Psoas muscle (tissue), 8 donors: ENCODE data around the gene CACUL1. TPM values are rescaled to one million over a fixed set of nuclear protein-coding genes. Genes with fewer than 3 reads are reported as not detected.

Experiments used
- ATAC-seq, 4 donors: fragments of 200-7000 bp; cut with Tn5 transposase; one replicate each; pipeline ENCODE4 v1.9.1; 2020; ENCODE audit warnings: moderate library complexity in 3 of 4, mild to moderate bottlenecking in 2 of 4
- DNase-seq, 2 donors: peaks; one replicate each; pipeline ENCODE4 v3.0.0-alpha.2; 2020
- H3K27ac ChIP-seq: fragments of 200-600 bp; one replicate; pipeline ENCODE4 v1.8.0; 2022
- H3K27me3 ChIP-seq, 3 donors: fragments of 200-600 bp in 1 of 3; one replicate each; pipeline versions ENCODE4 v1.6.1 to v1.8.0; 2013 to 2022; ENCODE audit warnings: low read length in 2 of 3, mild to moderate bottlenecking in 2 of 3, moderate library complexity in 1 of 3; ENCODE audit not compliant: insufficient read depth in 3 of 3
- H3K36me3 ChIP-seq, 2 donors: fragments of 200-600 bp in 1 of 2; one replicate each; pipeline versions ENCODE4 v1.6.1 to v1.8.0; 2013 to 2022; ENCODE audit warnings: low read depth in 1 of 2, mild to moderate bottlenecking in 1 of 2, moderate library complexity in 1 of 2; ENCODE audit not compliant: insufficient read depth in 1 of 2
- H3K4me1 ChIP-seq: fragments of 200-600 bp; one replicate; pipeline ENCODE4 v1.8.0; 2022
- H3K4me3 ChIP-seq: fragments of 200-600 bp; one replicate; pipeline ENCODE4 v1.8.0; 2022; ENCODE audit warnings: mild to moderate bottlenecking
- H3K9me3 ChIP-seq: fragments of 200-600 bp; one replicate; pipeline ENCODE4 v1.8.0; 2022
- WGBS, 3 donors: extraction: QIAGEN DNeasy Blood & Tissue Kit; methylation state at CpG; one replicate each; pipeline versions ENCODE4 v1.1.6 to v1.1.7; 2013; 5-methylcytosine and 5-hydroxymethylcytosine counted together
- intact Hi-C, 2 donors: fragments of 100-400 bp; cut with DNase I; formaldehyde crosslinking; loops; one replicate each; pipeline versions ENCODE4 v1.11.0 to v1.14.2; 2022
- polyA plus RNA-seq, 3 donors: library from polyadenylated mRNA; stranded (reverse); fragments of 200-250 nt; gene quantifications; one replicate each; pipeline ENCODE4 v1.2.3, GENCODE V29; 2013
- total RNA-seq, 4 donors: library from RNA; stranded (reverse); fragmentation: NEBNext Ultra II Directional in 2 of 4; extraction: Animal tissue kit (Norgen Biotek cat#: 25700) in 2 of 4; gene quantifications; one replicate each; pipeline versions ENCODE4 v1.2.1 to v1.2.4, GENCODE V29; 2021 to 2023
- TF ChIP-seq, protein P1 (sequence below): fragments of 200-600 bp; IDR thresholded peaks from one replicate; pipeline ENCODE4 v1.8.0; 2022; ENCODE audit warnings: antibody characterized with exemption
- donor health status: healthy with polysubstance abuse.
- donor health status: DM: no; HTN: no; CAD: no; lungs with moderate emphysema.
- donor health status: Bipolar disorder and iron deficiency.
- donor health status: healthy.
- donor health status: DM: yes; HTN: yes; CAD: no.
- donor health status: DM: no; HTN: no; CAD: no.
- donor health status: DM: no; HTN: no; CAD: no.
- donor health status: DM: yes; HTN: yes; CAD: no.

The CACUL1 gene
- total and polyA plus RNA-seq, 7 donors = 5.9 to 41.0 (median 22.1) TPM

DNA sequence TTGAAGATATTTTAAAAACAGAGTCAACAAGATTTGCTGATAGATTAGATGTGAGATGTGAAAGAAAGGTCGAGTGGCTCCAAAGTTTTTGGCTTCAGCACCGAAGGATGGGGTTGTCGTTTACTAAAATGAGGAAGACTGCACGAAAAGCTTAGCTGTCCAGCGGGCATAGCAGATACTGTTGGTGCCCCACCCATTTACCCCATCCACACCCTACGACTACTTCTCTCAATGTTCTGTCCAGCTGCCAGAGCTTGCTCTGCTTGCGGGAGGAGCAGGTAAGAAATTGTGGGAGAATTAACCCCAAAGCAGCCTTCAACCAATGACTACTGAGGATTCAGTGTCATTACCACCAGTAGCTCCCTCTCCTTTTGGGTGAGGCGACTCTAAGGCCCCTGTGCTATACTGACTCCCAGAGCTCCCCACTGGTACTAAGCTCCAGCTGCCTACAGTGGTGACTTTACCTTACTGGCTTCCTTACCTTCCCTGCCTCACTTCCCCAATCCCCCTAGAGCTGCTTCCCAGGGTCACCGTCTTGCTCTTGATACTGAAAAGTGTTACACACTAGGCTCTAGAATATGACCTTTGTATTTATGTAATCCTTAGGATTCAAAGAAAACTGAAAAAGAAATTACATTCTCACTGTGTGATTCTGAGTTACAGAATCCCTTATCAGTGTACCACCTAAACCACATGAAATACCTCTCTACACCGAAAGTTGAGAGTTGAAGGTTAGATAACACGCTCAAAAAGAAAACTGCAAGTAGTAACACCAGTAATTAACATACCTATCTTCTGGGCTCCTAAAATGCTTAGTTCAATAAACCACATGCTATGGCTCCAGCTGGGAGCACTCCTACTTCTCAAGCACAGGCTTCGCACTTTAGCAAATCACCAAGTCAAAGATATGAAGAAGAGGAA, 22.3 kb downstream of the CACUL1 start:
- peaks cover 90% of the 10 kb centered on the region for H3K4me1 ChIP-seq
- intact Hi-C loops = no loop called here

DNA sequence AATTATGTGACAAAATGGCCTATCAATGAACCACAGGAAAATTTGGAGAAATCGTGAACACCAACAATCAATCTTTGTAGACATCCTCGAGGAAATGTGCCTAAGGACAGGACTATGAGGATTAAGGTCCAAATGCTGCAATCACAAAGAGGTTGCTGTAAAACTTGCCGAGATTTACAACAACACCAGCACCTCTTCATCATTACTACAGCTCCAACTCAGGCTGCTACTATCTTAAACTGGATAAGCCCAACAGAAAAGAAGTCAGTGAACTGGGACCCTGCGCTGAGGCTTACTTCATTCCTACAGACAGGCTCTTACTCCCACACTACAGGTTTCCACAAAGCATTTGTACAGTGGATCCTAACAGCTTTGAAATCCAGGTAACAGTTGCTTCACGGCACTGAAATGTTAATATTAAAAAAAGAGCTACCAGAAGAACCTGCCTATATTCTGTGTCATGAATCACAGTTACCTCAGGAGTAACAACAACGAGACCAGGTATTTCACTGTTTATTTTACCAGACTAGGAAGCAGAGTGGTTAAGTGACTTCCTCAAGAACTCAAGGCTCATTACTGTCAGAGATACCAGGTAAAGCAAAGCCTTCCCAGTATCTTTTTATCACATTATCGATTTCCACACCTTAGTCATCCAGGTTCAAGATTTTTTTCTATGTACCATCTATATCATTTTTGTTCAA, 23.9 kb downstream of the CACUL1 start:
- Histone ChIP-seq H3K27ac (peak overlapping the region; percentile 78), H3K36me3 (no peaks in the 10 kb centered on the region), H3K4me1 (peaks cover 91% of the 10 kb centered on the region), H3K27me3 (no peaks in the 10 kb centered on the region), H3K4me3 (no peak overlapping the region), H3K9me3 (no peaks in the 10 kb centered on the region)
- TF ChIP-seq, protein P1, sequence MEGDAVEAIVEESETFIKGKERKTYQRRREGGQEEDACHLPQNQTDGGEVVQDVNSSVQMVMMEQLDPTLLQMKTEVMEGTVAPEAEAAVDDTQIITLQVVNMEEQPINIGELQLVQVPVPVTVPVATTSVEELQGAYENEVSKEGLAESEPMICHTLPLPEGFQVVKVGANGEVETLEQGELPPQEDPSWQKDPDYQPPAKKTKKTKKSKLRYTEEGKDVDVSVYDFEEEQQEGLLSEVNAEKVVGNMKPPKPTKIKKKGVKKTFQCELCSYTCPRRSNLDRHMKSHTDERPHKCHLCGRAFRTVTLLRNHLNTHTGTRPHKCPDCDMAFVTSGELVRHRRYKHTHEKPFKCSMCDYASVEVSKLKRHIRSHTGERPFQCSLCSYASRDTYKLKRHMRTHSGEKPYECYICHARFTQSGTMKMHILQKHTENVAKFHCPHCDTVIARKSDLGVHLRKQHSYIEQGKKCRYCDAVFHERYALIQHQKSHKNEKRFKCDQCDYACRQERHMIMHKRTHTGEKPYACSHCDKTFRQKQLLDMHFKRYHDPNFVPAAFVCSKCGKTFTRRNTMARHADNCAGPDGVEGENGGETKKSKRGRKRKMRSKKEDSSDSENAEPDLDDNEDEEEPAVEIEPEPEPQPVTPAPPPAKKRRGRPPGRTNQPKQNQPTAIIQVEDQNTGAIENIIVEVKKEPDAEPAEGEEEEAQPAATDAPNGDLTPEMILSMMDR = no peak
- ATAC-seq = peak in 1 of 4 donors; percentile 4
- 56 to 58% (median 56%) methylated on average over 7 of the region's 7 CpGs for WGBS, 3 donors
- no peak for DNase-seq
- intact Hi-C loops = no loop called here

More for the DNA sequence above, 22.3 kb downstream of the CACUL1 start:
- no peak overlapping the region for H3K4me3 ChIP-seq
- ATAC-seq (peak in 3 of 4 donors; percentile 25 to 38 (median 34)), DNase-seq (no peak)
- H3K9me3 ChIP-seq = no peaks in the 10 kb centered on the region
- 78 to 87% (median 81%) methylated on average over 12 of the region's 12 CpGs for WGBS, 3 donors
- TF ChIP-seq, protein P1 = no peak
- no peak overlapping the region for H3K27ac ChIP-seq
- H3K36me3 ChIP-seq = no peaks in the 10 kb centered on the region
- no peaks in the 10 kb centered on the region for H3K27me3 ChIP-seq

DNA sequence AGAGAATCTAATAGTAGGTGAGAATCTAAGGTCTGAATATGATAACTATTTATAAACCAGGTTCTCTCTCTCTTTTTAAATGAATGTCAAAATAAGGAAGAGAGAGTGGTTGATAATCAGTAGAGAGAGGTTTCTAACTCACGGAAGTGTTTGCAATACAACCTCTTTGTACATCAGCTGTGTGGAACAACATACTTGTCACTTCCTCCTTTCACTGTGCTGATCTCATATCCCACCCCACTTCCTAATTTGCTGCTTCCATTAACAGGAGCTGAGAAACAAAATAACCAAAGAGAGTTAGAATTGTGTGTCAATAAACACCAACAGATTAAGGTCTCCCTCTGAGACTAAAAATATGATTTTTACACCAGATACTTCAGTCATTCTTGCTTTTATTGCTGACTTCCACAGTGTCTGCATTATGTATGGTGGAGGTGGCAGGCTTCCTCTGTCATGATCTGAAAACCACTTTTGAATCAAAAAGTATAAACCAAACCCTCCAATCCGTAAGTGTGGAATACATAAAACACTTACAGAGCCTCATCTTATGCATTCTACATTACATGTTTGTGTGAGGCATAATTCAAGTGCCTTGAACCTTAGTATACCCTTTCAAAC, 25.0 kb downstream of the CACUL1 start:
- Histone ChIP-seq H3K4me1 (peaks cover 91% of the 10 kb centered on the region), H3K27ac (peak overlapping the region; percentile 78), H3K36me3 (no peaks in the 10 kb centered on the region), H3K27me3 (no peaks in the 10 kb centered on the region), H3K4me3 (peak overlapping the region; percentile 17), H3K9me3 (no peaks in the 10 kb centered on the region)
- TF ChIP-seq, protein P1 = no peak
- 32 to 78% (median 42%) methylated on average over 2 of the region's 2 CpGs for WGBS, 3 donors
- intact Hi-C loops = no loop called here
- DNase-seq = no peak
- ATAC-seq = peak; percentile 58 to 74 (median 68)

DNA sequence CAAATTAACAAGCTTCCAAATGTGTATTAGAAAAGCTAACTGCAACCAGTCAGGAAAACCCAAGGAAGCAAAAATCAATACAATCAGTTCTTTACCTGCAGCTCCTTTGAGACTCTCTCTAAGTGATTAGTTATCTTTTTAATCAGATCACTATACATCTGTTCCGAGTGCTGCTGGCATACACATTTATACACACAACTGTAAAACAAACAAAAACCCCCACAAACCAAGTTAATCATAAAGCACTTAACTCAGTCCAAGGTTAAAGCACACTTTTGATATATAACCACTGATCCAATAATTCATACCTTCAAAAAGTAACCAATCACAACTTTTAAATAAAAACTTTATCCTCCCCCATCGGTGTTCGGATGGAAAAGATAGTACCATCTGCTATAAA, 25.6 kb downstream of the CACUL1 start:
- 37 to 62% (median 56%) methylated on average over 3 of the region's 3 CpGs for WGBS, 3 donors
- TF ChIP-seq, protein P1 = no peak
- Histone ChIP-seq H3K27me3 (no peaks in the 10 kb centered on the region), H3K9me3 (no peaks in the 10 kb centered on the region), H3K4me3 (peak overlapping the region; percentile 17), H3K4me1 (peaks cover 89% of the 10 kb centered on the region), H3K27ac (peak overlapping the region; percentile 78), H3K36me3 (no peaks in the 10 kb centered on the region)
- DNase-seq (no peak), ATAC-seq (peak in 1 of 4 donors; percentile 15)
- intact Hi-C loops = no loop called here
